Activated CD4-positive, alpha-beta T cell treated with anti-CD3 and anti-CD28 coated beads, Interleukin-2, Interleukin-6, amounts not matched to agents 100 ng/mL and 50 ng/mL, durations not matched to agents 16 hours and 8 hours (primary cell): Measurements from ENCODE around the gene PITPNC1.

Source experiments
- DNase-seq: peaks from one replicate; pipeline ENCODE4 v3.0.0-alpha.2; 2020

Gene PITPNC1

DNA sequence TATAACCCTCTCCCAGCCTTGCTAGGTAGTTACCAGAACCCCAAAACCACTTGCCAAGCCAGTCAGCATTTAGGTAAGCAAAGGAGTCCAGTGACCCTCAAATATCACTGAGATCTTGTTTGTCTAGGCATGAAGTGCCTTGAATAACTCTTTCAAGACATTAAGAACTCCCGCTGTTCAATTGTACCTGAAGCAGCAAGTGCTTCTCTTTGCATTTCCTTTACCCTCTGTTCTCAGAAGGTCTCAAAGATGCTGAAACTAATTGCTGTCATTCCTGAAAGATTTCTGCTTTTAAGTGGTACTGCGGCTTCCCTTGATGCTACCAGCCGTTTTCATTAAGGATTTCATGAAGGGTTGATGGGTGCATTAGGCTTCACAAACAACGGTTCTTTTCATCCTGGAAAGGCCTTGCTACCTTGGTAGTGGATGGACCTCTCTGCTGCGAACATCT, 142.7 kb downstream of the PITPNC1 start:
- DNase-seq = no peak

DNA sequence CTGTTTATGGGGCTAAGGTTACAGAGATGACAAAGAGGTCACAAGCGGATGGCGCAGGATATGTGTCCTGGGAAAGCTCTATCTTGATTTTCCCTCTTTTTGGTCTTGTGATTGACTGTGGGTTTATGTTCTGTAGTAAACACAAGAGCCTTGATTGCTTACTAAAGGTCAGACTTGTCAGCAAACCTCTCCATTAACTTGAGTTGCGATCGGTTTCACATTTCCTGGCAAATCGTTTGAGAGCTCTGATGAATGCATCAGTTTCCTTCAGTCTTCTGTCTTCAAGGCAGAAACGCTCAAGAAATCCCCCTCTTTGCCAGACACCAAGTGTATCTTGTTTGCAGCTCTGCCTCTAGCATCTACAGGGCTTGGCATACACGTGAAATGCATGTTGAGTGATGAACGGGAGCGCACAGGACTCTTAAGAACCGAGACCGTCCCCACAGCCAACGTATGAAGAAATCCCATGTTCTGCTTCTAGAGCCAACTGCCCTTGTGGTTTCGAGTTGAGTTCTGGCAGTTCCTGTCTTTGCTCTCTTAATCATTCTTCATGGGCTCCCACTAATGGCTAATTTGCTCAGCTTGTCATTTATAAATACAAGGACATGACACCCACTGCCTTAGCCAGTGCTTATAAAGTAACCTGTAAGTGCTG, 143.3 kb downstream of the PITPNC1 start:
- DNase-seq = no peak

DNA sequence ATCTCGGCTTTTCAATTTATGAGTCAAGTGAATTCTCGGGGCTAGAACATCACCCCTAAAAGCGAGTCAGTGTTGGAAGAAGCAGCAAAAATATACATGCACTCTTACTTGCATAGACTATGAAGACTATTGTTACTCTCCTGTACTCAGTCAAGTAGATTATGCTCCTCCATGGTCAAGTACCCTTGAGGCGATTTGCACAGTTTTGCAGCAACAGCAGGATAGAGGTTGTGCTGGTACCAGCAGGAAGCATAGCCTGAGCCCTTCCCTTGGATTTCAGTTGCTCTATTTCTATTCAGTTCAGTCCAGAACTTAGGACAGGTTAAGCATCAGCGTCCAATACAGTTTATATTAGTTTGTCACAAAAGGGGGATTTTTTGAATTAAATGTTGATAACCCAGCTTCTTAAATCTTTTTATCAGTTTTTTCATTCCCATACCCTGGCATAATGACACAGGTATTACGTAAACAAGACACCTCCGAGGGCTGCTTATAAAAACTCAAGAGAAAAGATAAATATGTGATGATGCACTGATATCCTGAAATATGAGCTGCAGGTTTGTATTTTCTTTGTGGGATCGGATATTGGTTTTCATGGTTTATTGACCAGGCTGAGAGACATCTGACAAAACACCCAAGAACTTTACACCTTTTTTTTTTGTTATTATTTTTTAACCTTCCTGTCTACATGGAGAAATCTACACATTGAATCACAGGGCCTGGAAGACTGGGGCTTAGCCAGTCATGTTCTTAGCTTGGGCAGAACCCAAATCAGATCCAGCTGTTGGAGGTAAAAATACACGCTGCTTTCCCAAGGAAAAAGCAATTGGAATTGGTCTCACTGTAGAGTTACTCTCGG, 144.1 kb downstream of the PITPNC1 start:
- DNase-seq = no peak

DNA sequence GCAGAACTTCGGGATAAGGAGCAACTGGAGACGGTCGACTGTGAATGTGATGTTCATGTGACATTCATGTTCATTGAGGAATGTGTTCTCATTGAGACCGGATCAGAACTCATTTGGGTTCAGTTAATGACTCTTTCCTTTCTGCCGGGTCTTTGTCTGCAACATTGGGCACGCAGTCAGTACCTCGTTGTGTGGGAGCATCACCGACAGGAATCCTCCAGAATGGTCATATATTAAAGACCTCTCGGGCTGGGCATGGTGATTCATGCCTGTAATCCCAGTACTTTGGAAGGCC, 144.6 kb downstream of the PITPNC1 start:
- no peak for DNase-seq

DNA sequence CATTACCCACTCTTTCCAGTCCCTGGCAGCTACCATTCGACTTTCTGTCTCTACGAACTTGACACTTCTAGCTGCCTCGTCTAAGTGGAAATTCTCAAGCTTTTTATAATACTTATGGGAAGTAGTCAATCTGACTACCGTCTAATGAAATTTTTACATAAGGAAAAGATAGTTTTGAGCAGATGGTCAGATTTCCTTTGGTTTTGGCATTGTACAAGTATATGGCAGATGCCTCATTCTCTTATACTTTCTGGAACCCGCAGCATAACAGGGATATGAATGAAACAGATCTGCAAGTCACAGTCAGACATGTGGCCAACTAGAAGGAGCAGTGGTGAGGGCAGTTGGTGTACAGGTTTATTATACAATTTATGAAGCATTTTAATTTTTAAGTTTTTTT, 146.0 kb downstream of the PITPNC1 start:
- DNase-seq = no peak

DNA sequence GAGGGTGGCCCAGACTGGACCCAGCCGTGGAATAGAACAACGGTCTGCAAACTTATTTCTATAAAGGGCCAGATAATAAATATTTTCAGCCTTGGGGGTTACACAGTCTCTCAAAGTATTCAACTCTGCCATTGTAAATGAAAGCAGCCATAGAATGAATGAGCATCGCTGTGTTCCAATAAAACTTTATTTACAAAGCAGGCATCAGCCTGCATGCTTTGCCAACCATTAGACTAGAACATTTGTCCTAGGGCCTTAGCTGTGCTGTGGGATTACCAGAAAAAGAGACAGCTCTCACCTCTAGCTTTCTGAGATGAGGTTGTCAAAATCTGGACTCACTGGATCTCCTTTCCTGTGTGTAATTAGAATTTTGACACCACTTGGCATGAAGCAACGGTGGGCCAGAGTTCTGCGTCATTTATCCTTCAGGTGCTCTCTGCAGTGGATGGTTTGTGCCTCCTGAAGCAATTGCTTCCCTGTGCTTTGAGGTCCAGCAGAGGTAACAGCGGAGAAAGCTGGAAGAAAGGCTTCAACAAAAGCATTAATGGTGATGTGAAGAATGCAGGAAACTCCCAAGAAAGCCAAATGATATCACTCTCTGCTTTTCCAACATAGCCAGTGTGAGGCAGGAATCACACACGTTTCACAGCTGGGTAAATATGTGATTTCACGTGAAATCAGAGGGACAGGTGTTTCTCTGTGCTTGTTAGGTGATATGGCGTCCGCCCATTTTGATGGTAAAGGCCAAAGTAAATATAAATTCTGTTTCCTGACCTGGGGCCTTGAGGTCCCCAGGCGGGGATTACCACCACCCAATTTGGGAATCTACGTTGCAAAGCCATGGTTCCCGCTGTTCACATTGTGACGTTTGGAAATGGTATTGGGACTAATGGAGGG, 148.4 kb downstream of the PITPNC1 start:
- DNase-seq = no peak

DNA sequence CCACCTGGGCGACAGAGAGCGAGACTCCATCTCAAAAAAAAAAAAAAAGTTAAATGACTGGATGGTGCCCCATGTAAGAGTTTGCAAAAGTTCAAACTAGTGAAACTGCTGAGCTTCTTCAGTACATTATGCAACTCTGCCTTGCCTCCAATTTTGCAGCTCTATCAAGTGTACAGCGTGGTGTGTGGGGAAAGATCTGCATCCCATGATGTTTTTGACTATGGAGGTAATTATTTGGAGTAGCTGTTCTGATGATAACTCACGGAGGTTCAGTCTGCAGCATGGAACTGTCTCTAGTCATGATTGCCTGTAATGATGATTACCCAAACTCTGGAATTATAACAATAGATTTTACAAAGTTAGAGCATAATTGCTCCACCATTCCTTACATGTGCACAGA, 149.6 kb downstream of the PITPNC1 start:
- no peak for DNase-seq

DNA sequence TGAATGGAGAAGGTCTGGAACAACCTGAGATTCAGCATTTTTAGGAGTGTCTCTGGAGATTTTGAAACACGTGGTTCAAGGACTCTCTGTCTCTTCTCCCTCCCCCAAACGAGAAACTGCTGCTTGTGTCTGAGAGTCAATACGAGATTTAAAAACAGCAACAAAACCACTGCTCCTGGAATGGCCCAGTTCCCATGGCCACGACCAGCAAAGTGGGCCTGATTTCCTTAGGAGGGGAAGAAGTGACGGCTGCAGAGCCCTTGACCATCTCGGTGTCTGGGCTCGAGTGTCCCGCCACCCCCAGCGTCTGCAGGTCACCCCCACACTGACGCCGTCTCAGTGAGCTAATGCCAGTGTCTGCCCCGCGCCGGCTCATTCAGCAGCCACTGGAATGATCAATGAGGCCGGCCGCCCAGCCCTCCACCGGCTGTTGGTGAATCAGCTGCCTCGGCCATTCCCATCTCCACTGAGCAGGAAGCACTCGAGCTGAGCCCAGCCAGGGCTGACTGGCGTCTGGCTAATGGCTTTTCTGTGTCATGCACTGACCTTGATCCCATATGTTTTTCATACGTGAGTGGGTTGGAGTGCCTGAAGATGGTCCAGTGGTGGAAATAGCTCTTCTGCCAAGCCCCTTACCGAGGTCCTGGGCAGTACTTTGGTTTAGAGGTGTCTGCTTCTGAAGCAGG, 151.8 kb downstream of the PITPNC1 start:
- DNase-seq = no peak

DNA sequence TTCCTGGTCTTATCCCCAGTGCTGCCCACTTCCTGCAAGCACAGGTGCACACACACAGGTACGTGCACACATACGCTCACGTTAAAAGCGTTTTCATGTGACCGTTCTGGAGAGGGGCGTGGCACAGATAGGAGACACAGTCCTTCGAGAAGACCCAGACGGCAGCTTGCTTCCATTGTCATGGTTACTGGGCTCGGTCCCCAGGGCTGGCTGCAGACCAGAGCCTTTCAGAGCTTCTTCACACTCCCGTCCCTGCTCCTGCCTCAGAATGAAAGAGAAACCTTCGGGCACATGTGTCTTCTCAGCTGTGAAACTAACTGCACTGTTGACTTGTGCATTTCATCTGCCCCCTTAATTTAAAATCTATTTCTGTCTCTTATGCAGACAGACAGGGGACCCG, 154.2 kb downstream of the PITPNC1 start:
- DNase-seq = no peak

DNA sequence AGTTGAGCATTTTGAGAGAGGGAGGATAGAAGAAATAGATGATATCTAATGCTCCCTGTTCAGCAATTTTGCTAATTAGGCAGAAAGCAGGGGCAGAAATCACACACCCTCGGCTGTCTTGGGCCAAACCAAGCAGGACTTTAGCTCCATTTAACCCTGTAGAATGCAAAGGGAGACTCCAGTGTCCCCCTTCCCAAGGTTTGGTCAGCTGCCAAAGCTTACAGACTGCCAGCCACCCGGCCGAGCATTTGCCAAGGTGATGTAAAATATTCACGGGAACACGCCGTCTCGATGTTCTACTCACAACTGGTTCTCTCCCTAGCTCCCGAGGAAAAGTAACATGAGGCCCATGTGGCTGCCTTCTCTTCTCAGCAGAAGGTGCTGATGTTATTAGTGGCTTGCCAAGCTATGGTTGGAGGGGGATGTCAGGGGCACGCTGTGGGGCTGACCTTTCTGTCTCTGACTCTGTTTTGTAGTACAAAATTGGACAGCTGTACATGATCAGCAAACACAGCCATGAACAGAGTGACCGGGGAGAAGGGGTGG, 155.3 kb downstream of the PITPNC1 start:
- no peak for DNase-seq

DNA sequence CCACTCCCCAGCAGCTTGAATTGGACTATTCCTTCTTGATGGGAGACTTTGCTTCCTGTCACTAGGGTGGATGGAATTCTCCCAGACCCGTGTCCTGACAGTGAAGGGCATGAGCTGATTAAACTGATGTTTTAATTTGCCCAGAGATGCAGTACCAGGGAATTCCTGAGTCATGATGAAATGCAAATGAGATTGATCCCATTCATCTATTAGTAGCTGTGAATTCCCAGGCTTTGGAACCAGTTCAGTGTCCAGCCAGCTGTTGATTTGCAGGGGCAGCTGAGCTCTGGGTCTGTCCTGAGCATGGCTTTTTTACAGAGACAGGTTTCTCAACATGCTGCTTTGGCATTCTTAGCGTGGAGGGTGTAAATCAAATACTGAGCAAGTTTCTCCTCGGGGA, 157.9 kb downstream of the PITPNC1 start:
- DNase-seq = no peak

DNA sequence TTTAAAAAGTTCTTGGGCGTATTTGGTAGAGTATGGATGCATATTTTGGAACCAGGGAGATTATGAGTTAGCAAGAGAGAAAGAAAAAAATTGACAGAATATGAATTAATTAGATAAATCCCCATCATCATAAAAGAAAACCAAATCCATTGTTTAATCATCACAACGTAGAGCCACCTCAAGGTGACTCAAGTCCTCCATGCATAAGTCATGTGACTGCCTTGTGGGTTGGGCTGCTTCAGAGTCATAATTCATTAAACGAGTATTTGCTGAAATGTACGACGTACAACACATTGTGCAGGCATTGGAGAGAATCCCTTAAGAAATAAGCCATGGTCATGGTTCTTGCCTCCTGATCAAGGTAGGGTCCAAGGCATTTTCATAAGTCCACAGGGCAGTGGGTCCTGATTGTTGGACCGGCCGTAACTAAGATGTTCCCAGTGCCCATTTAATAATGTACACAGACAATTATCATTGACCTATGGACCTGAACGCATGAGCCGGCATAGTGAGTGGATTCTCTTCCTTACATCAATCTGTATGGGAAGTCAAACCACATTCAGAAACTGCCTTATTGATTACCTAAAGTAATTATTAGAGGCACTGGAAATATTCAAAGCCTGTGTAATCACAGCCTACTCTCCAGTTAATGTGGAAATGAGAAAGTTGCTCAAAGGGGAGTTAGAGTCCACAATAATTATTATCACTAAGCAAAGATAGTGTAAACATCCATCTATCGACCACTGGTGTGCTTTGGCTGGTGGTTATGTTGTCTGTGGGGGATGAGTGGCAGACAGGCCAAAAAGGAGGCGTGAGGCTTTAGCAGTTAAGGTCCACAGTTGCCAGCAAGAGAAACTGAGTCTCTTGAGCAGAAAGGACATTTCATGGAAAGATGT, 165.4 kb downstream of the PITPNC1 start:
- no peak for DNase-seq

DNA sequence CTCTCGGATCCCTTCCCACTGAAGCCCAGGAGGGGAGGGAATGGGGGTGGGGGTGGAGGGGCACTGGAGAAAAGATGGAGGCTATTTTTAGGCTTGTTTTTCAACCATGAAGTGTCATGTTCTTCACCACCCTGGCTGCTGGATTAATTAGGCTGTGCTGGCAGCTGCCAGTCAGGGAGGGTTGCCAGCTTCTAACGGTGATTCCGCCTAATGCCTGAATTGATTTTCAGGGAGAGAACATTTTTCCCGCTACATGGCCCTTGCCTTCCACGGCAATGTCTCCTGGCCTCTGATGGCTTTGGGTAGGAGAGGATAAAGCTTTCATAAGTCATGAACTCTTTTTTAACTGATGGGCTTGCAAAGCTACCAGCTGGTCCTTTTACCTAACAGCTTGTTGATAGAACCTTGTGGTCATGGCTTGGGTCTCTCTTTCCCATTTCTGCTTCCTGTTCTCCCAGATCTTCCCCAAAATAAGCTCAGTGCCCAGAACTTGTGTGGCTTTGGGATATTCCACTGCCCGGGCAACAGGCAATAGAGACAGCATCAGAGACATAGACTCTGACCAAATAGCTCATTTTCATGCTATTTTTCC, 167.4 kb downstream of the PITPNC1 start:
- DNase-seq = no peak

DNA sequence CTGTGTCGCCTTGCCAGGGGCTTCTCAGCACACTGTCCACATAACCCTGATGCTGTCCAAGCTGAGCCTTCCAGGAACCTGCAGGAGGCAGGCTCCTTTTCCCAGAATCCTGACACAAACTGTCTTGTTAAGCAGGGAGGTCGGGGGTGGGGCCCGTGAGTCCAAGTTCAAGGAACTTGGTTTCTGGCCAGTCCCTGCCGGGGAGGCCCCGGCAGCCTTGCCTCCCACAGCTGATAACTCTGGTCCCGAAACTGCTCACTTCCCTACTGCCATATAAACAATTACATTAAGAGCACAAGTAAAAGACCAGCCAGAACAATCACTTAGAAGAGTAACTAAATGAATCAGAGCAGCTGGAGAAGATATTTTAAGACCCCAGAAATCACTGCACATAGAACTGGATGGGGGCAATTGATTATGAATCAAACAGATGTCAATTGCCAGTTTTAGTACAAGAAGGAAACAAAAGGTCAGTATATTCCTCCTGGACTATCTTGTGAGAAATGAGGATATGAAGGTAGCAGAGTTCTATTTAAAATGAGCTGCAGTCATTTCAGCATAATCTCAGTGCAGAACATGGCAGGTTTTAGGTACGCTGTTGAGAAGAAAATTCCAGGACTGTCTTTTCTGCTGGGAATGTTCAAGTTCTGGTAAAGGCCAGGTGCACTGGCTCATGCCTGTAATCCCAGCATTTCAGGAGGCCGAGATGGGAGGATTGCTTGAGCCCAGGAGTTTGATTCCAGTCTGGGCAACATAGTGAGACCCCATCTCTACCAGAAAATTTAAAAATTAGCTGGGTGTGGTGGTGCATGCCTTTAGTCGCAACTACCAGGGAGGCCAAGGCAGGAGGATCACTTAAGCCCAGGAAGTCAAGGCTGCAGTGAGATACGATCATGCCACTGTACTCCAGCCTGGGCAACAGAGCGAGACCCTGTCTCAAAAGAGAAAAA, 169.8 kb downstream of the PITPNC1 start:
- DNase-seq = no peak

DNA sequence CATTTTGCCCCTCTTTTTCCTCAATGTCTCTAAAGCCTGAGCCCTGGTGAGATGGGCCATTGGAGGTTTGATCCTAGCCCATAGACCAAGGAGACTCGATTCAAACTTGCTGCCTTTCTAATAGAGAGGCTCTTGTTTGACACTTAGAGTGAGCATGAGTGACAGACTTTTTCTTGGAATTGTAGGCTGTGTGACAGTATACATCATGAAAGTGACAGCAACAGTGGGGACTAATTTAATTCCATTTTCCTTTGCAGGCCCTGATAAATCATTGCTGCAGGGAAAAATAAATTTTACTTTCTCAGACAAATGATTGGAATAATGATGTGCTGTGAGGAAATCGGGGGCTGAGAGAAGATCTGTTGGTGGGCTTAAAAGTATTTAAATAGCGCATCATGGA, 171.6 kb downstream of the PITPNC1 start:
- no peak for DNase-seq

DNA sequence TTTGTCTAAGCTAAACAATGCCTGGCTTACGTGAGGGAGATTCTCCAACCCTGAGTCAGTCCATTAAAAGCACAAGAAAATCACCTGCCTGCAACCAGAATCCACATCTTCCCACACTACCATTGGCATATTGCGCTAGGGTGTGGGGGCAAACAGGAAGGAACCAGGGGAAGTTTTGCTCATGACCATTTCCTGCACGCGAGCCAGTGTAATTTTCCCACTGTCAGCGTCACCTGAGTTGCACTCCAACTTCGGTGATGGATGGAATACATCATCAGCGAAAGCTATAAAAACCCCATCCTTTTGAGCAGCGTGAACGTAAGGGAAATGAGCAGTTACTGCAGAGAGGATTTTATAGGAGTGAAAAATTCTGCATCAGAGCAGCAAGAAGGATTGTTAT, 172.7 kb downstream of the PITPNC1 start:
- no peak for DNase-seq

DNA sequence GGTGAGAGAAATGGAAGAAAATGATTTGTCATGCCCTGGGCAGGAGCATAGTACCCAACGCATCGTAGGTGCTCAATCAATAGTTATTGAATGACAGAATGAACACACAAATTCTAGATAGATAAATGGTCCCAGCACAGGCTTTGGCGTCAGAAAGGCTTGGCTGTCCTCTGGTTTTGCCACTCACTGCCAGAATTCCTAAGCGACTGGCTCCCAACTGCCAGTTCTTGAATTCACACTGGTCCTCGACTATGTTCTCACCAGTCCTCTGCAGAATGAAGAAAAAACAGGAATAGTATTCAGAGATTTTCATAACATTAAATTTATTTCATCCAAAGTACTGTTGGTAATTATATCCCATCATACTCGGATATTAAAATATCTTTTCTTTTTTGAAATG, 177.6 kb downstream of the PITPNC1 start:
- DNase-seq = no peak

DNA sequence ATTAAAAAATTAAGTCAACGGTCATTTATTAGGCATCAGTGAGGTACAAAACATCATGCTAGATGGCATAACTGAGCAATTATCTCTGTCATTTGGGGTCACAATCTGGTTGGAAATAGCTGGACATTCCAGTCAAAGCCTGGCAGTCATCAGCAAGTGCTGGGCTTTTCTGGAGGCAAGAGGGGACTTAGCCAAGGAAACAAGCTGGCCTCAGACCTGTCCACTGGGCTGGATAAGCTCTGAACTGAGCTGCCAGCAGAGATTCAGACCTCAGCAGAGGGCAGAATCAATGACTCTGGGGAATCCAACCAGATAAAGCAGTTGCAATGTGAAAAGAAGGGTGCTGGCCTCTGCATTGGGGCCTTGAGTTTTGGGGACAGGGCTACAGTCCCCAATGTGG, 178.8 kb downstream of the PITPNC1 start:
- no peak for DNase-seq

DNA sequence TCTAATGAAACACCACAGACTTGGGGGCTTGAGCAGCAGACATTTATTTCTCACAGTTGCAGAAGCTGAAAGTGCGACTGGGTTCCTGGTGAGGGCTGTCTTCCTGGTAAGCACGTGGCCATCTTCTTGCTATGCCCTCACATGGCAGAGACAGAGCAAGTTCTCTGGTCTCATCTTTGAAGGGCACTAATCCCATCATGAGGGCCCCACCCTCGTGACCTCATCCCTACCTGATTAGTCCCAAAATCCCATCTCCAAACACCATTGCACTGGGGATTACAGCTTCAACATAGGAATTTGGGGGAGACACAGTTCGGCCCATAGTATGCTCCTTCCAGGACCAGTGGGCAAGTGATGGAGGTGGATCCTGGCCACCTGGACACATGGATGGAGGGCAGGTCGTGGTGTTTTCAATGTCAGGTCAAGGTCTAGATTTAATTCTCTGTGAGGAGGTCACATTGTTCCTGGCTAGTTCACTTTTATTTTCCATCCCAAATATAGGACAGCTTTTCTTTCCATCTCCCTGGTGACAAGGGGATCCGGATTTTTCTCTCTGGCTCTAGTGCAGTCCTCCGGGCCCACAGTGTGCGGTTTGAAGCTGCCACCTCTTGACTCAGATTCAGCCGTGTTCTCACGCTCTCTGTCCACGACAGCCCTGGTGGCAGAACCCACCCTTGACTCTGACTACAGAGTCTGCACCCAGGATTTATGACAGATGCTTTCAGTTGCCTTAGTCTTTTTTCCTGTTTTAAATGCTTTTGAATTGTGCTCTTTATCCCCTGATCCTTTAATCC, 180.2 kb downstream of the PITPNC1 start:
- no peak for DNase-seq
